ENCODE data around the gene DENND4B. TPM values are rescaled to one million over a fixed set of nuclear protein-coding genes. Genes with fewer than 3 reads are reported as not detected.

The DENND4B gene
- polyA plus RNA-seq, 1 of the 3 experiments (the other 2 are of a cell fraction), result 29.6 TPM

GRCh38 chr1:153936011-153936802, 10.3 kb downstream of the DENND4B start:
- Histone ChIP-seq H3K36me3 (replicated peaks in 1 of 2; ENCODE audit: control insufficient read depth in 1 of 2, insufficient read depth in 2 of 2, low read length in 1 of 2) (peaks cover 0 to 67% of the 10 kb centered on the region in 2 experiments), H3K9me3 (no peaks in the 10 kb centered on the region), H3F3A (replicated peaks; ENCODE audit: insufficient read depth) (no peaks in the 10 kb centered on the region), H3K4me1 (ENCODE audit: control insufficient read depth in 1 of 2, insufficient read depth in 2 of 2, low read depth in 1 of 2, low read length in 1 of 2) (no peaks in the 10 kb centered on the region), H3K9me2 (no peaks in the 10 kb centered on the region), H3K79me2 (ENCODE audit: insufficient read depth) (no peaks in the 10 kb centered on the region), H4K20me1 (ENCODE audit: insufficient read depth) (no peaks in the 10 kb centered on the region), H3K27ac (ENCODE audit: low read depth in 2 of 2, low read length in 1 of 2) (no peak overlapping the region), H2AFZ (ENCODE audit: low read depth) (no peak overlapping the region), H3K4me2 (no peak overlapping the region), H3K9ac (no peak overlapping the region), H3K27me3 (ENCODE audit: insufficient read depth) (no peaks in the 10 kb centered on the region), H3K4me3 (ENCODE audit: low read depth in 2 of 2, low read length in 1 of 2) (no peak overlapping the region)
- no peak for TF ChIP-seq SMC3 (IDR thresholded peaks at IDR 0.05; ENCODE audit: low read depth, low read length)
- no peak for TF ChIP-seq NFIC (IDR thresholded peaks at IDR 0.05; ENCODE audit: borderline replicate concordance)
- TF ChIP-seq YY1 (IDR thresholded peaks at IDR 0.05; ENCODE audit: low read depth), result no peak
- TF ChIP-seq MAX (IDR thresholded peaks at IDR 0.05; ENCODE audit: low read depth), result no peak
- no peak for TF ChIP-seq GATA2 (CRISPR knock-in tag; IDR thresholded peaks at IDR 0.05)
- no peak for TF ChIP-seq FOXM1 (IDR thresholded peaks at IDR 0.05; ENCODE audit: low read depth)
- no peak for TF ChIP-seq RFX5 (IDR thresholded peaks at IDR 0.05; ENCODE audit: low read length)
- TF ChIP-seq TCF12 (IDR thresholded peaks at IDR 0.05), result no peak
- no peak for TF ChIP-seq RAD21 (IDR thresholded peaks at IDR 0.05; ENCODE audit: low read length)
- TF ChIP-seq CHD2 (IDR thresholded peaks at IDR 0.05; ENCODE audit: low read length, partially characterized antibody), result no peak
- no peak for TF ChIP-seq USF1 (IDR thresholded peaks at IDR 0.05; ENCODE audit: borderline replicate concordance, low read depth)
- TF ChIP-seq ELF1 (IDR thresholded peaks at IDR 0.05), result no peak
- TF ChIP-seq RCOR1 (IDR thresholded peaks at IDR 0.05; ENCODE audit: low read length), result no peak
- TF ChIP-seq FOSL2 (IDR thresholded peaks at IDR 0.05; ENCODE audit: borderline replicate concordance, low read depth), result no peak
- TF ChIP-seq NRF1 (IDR thresholded peaks at IDR 0.05; ENCODE audit: low read depth, low read length), result no peak
- no peak for TF ChIP-seq REST (IDR thresholded peaks at IDR 0.05; ENCODE audit: low read depth, low read length)
- no peak for TF ChIP-seq FOXJ3 (CRISPR knock-in tag; IDR thresholded peaks at IDR 0.05)
- no peak for TF ChIP-seq PBX3 (IDR thresholded peaks at IDR 0.05)
- TF ChIP-seq EZH2phosphoT487 (IDR thresholded peaks at IDR 0.05; ENCODE audit: borderline replicate concordance, low read depth), result no peak
- WGBS (ENCODE audit: low lambda C conversion rate), result 91% methylated on average over 9 of the region's 12 CpGs
- CTCF ChIA-PET, result interaction anchor here (0.6 to 1.3 kb wide), 2 partner anchors 51 to 139 kb away, joined by 3 read pairs; no protein-coding TSS in a partner anchor
- POLR2A ChIA-PET, result no interaction called here
- peak; percentile 4 for DNase-seq

Data from SK-N-SH (cell line).